Heart left ventricle (tissue), 16 donors: ENCODE measurements around the gene SEC61A1. TPM values are rescaled to one million over a fixed set of nuclear protein-coding genes. Genes with fewer than 3 reads are reported as not detected.
A peak's percentile ranks its signal among the peaks of the same experiment; 100 is the strongest.

Experiments
- ATAC-seq, 4 donors: fragments of 200-7000 bp; cut with Tn5 transposase; one replicate each; pipeline ENCODE4 v1.9.1; 2020 to 2022; ENCODE audit warnings: moderate library complexity in 4 of 4, mild to moderate bottlenecking in 3 of 4, moderate number of reproducible peaks in 1 of 4
- DNase-seq, 5 donors: peaks; one replicate each; pipeline ENCODE4 v3.0.0-alpha.2; 2020
- H3K27ac ChIP-seq, 12 donors: fragments of 200-600 bp; sonication (generic) in 4 of 12; one replicate each; pipeline versions ENCODE4 v1.5.0 to v1.8.0; 2016 to 2022; ENCODE audit warnings: mild to moderate bottlenecking in 2 of 12
- H3K27me3 ChIP-seq, 9 donors: fragments of 200-600 bp; sonication (generic) in 2 of 9; one replicate each; pipeline versions ENCODE4 v1.5.1 to v1.8.0; 2016 to 2022; ENCODE audit warnings: mild to moderate bottlenecking in 3 of 9
- H3K36me3 ChIP-seq, 9 donors: fragments of 200-600 bp; sonication (generic) in 2 of 9; one replicate each; pipeline versions ENCODE4 v1.5.0 to v1.8.0; 2018 to 2022; ENCODE audit warnings: mild to moderate bottlenecking in 2 of 9
- H3K4me1 ChIP-seq, 12 donors: fragments of 200-600 bp; sonication (generic) in 4 of 12; one replicate each; pipeline versions ENCODE4 v1.5.0 to v1.8.0; 2016 to 2022; ENCODE audit warnings: mild to moderate bottlenecking in 3 of 12
- H3K4me3 ChIP-seq, 12 donors: fragments of 200-600 bp; sonication (generic) in 4 of 12; one replicate each; pipeline versions ENCODE4 v1.5.0 to v1.8.0; 2017 to 2022; ENCODE audit warnings: mild to moderate bottlenecking in 9 of 12, moderate library complexity in 4 of 12
- H3K9me3 ChIP-seq, 12 donors: fragments of 200-600 bp; sonication (generic) in 4 of 12; one replicate each; pipeline versions ENCODE4 v1.5.0 to v1.8.0; 2016 to 2022; ENCODE audit warnings: mild to moderate bottlenecking in 1 of 12
- CTCF ChIP-seq, 12 donors: fragments of 200-600 bp; sonication (generic) in 4 of 12; IDR thresholded peaks; one replicate each; pipeline versions ENCODE4 v1.5.0 to v1.8.0; 2018 to 2022; ENCODE audit warnings: antibody characterized with exemption in 12 of 12, mild to moderate bottlenecking in 5 of 12
- POLR2A ChIP-seq, 2 donors: fragments of 450-650 bp; IDR thresholded peaks; one replicate each; pipeline ENCODE4 v1.6.1; 2017; ENCODE audit warnings: antibody characterized with exemption in 2 of 2, mild to moderate bottlenecking in 2 of 2, moderate library complexity in 2 of 2
- WGBS, 4 donors: extraction: QIAGEN DNeasy Blood & Tissue Kit in 2 of 4; methylation state at CpG; one replicate each; pipeline versions ENCODE4 v1.1.5 to v1.1.7; 2013 to 2018; 5-methylcytosine and 5-hydroxymethylcytosine counted together
- intact Hi-C, 10 donors: fragments of 100-400 bp; cut with DNase I; formaldehyde crosslinking; loops; one replicate each; pipeline versions ENCODE4 v1.11.1 to v1.14.2; 2022
- polyA plus RNA-seq, 2 donors: library from polyadenylated mRNA; stranded (reverse); fragments of 200-250 nt; gene quantifications; one replicate each; pipeline ENCODE4 v1.2.3, GENCODE V29; 2013
- total RNA-seq, 9 donors: library from RNA; depleted of rRNA in 2 of 9; stranded (reverse); fragments of >200 nt in 2 of 9; fragmentation: NEBNext Ultra II Directional in 3 of 9; extraction: Animal tissue kit (Norgen Biotek cat#: 25700) in 3 of 9; gene quantifications; one replicate each; pipeline versions ENCODE4 v1.1.0 to v1.2.4, GENCODE V29; 2016 to 2023
- donor health status: ischemic (EF 13 %, LVEDD 7.1; RV severe dilation, severe dysfunction).
- donor health status: healthy with polysubstance abuse.
- donor health status: DM: no; HTN: yes; CAD: no.
- donor health status: DM: no; HTN: no; CAD: no.
- donor health status: ischemic (EF 25% LVEDD 6.9; RV normal size, moderate dysfunction).
- donor health status: ischemic (EF 25% LVEDD 5.7; RV mildly dilated, moderate dysfunction).
- donor health status: healthy.
- donor health status: DM: yes; HTN: yes; CAD: no.
- donor health status: ischemic (EF 35%, LVEDD 5.7; RV mildly dilated, moderate dysfunction).
- donor health status: nonischemic (EF 11% LVEDD 7.7; RV severe dilation, severe dysfunction).
- donor health status: DM: yes; HTN: yes; CAD: no.
- donor health status: PGD.
- donor health status: ischemic (EF 29% LVEDD 5.4; RV normal size, mild dysfunction).
- donor health status: nonischemic (EF 23%, LVEDD 6.1; RV moderate dilation, normal function).

The SEC61A1 gene
- total and polyA plus RNA-seq, 11 donors, result 36.5 to 179 (median 78.2) TPM

GRCh38 chr3:128072454-128073184, 20.4 kb downstream of the SEC61A1 start:
- intact Hi-C loops, result loop anchor here in 1 of 10 donors (10.0 kb wide), 1 partner anchor 532 kb away; no protein-coding TSS in a partner anchor
- ATAC-seq, result no peak
- peak overlapping the region in 4 of 12 donors; percentile 33 to 70 (median 57) for H3K27ac ChIP-seq
- no peaks in the 10 kb centered on the region for H3K27me3 ChIP-seq
- 88 to 93% (median 91%) methylated on average over 10 to 13 of the region's 13 CpGs for WGBS, 4 donors
- H3K4me3 ChIP-seq, result no peak overlapping the region
- DNase-seq, result no peak
- H3K9me3 ChIP-seq, result no peaks in the 10 kb centered on the region
- TF ChIP-seq CTCF (IDR thresholded peaks at IDR 0.05) (no peak), POLR2A (IDR thresholded peaks at IDR 0.05) (no peak)
- peaks cover 0 to 47% (median 23%) of the 10 kb centered on the region in 12 donors for H3K4me1 ChIP-seq
- peaks cover 8 to 59% (median 51%) of the 10 kb centered on the region in 9 donors for H3K36me3 ChIP-seq

- no peak overlapping the region for H3K4me3 ChIP-seq
- peaks cover 0 to 51% (median 23%) of the 10 kb centered on the region in 12 donors for H3K4me1 ChIP-seq
- intact Hi-C loops, result loop anchor here in 1 of 10 donors (10.0 kb wide), 1 partner anchor 532 kb away; no protein-coding TSS in a partner anchor
- TF ChIP-seq CTCF (IDR thresholded peaks at IDR 0.05) (no peak), POLR2A (IDR thresholded peaks at IDR 0.05) (no peak)
- H3K27me3 ChIP-seq, result no peaks in the 10 kb centered on the region
- 87 to 95% (median 93%) methylated on average over 3 to 6 of the region's 6 CpGs for WGBS, 4 donors
- peaks cover 7 to 53% (median 45%) of the 10 kb centered on the region in 9 donors for H3K36me3 ChIP-seq
- H3K9me3 ChIP-seq, result no peaks in the 10 kb centered on the region
- peak overlapping the region in 11 of 12 donors; percentile 1 to 71 (median 33) for H3K27ac ChIP-seq
- ATAC-seq (no peak), DNase-seq (no peak)
Observed at GRCh38 chr3:128073185-128073725, 21.0 kb downstream of the SEC61A1 start.

- no peak overlapping the region for H3K4me3 ChIP-seq
- H3K27ac ChIP-seq, result peak overlapping the region in 11 of 12 donors; percentile 16 to 71 (median 37)
- H3K9me3 ChIP-seq, result no peaks in the 10 kb centered on the region
- intact Hi-C loops, result loop anchor here in 1 of 10 donors (10.0 kb wide), 1 partner anchor 531 kb away; no protein-coding TSS in a partner anchor
- H3K4me1 ChIP-seq, result peaks cover 0 to 51% (median 23%) of the 10 kb centered on the region in 12 donors
- no peaks in the 10 kb centered on the region for H3K27me3 ChIP-seq
- WGBS, 4 donors, result 56 to 75% (median 63%) methylated on average over 2 of the region's 2 CpGs
- ATAC-seq, result peak in 1 of 4 donors; percentile 5
- TF ChIP-seq POLR2A (IDR thresholded peaks at IDR 0.05), result no peak
- no peak for TF ChIP-seq CTCF (IDR thresholded peaks at IDR 0.05)
- no peak for DNase-seq
- H3K36me3 ChIP-seq, result peaks cover 4 to 47% (median 41%) of the 10 kb centered on the region in 9 donors
Observed at GRCh38 chr3:128073807-128074206, 21.6 kb downstream of the SEC61A1 start.
